Parathyroid adenoma (tissue), 2 donors: ENCODE measurements around the gene PPRC1.
A peak's percentile ranks its signal among the peaks of the same experiment; 100 is the strongest.

Experiments
- H2AFZ ChIP-seq: fragments of 300-600 bp; sonication (generic); one replicate; pipeline ENCODE4 v1.7.0; 2017; ENCODE audit warnings: antibody characterized with exemption, mild to moderate bottlenecking
- H3K27ac ChIP-seq: fragments of 300-600 bp; sonication (generic); one replicate; pipeline ENCODE4 v1.7.0; 2017
- H3K27me3 ChIP-seq: fragments of 300-600 bp; sonication (generic); one replicate; pipeline ENCODE4 v1.7.0; 2017; ENCODE audit warnings: low read length; ENCODE audit not compliant: control insufficient read depth, insufficient read depth
- H3K36me3 ChIP-seq: fragments of 300-600 bp; sonication (generic); one replicate; pipeline ENCODE4 v1.7.0; 2017; ENCODE audit warnings: low read length; ENCODE audit not compliant: control insufficient read depth, insufficient read depth
- H3K4me1 ChIP-seq: fragments of 300-600 bp; sonication (generic); one replicate; pipeline ENCODE4 v1.7.0; 2017; ENCODE audit warnings: control low read depth
- H3K4me2 ChIP-seq: fragments of 300-600 bp; sonication (generic); one replicate; pipeline ENCODE4 v1.7.0; 2017; ENCODE audit warnings: low read length
- H3K4me3 ChIP-seq: fragments of 300-600 bp; sonication (generic); one replicate; pipeline ENCODE4 v1.7.0; 2017; ENCODE audit warnings: low read depth, low read length
- H3K79me2 ChIP-seq: fragments of 300-600 bp; sonication (generic); one replicate; pipeline ENCODE4 v1.7.0; 2017; ENCODE audit warnings: control low read depth
- H3K9ac ChIP-seq: fragments of 300-600 bp; sonication (generic); one replicate; pipeline ENCODE4 v1.7.0; 2017; ENCODE audit warnings: mild to moderate bottlenecking
- H3K9me3 ChIP-seq: fragments of 300-600 bp; sonication (generic); one replicate; pipeline ENCODE4 v1.7.0; 2017; ENCODE audit warnings: low read length; ENCODE audit not compliant: control insufficient read depth
- TF ChIP-seq, protein P1 (sequence below): fragments of 300-600 bp; sonication (generic); IDR thresholded peaks from one replicate; pipeline ENCODE4 v1.7.0; 2017; ENCODE audit warnings: antibody characterized with exemption, mild to moderate bottlenecking
- donor health status: primary hyperparathyroidism.

PPRC1 gene

GRCh38 chr10:102132563-102133372 lies at the start of gene PPRC1:
PPRC1 (plus strand) TSS chr10:102133040; CDS start chr10:102133069, 29 bp downstream.
- Histone ChIP-seq H2AFZ (peak within 1 kb of the TSS; percentile 96), H3K4me1 (peaks cover 4% of the 10 kb centered on the region), H3K9me3 (no peaks in the 10 kb centered on the region), H3K27me3 (no peaks in the 10 kb centered on the region), H3K27ac (peak within 1 kb of the TSS; percentile 87), H3K4me2 (peak within 1 kb of the TSS; percentile 91), H3K9ac (peak within 1 kb of the TSS; percentile 38), H3K4me3 (peak within 1 kb of the TSS; percentile 89), H3K79me2 (peaks cover 32% of the 10 kb centered on the region), H3K36me3 (no peaks in the 10 kb centered on the region)
- TF ChIP-seq, protein P1, sequence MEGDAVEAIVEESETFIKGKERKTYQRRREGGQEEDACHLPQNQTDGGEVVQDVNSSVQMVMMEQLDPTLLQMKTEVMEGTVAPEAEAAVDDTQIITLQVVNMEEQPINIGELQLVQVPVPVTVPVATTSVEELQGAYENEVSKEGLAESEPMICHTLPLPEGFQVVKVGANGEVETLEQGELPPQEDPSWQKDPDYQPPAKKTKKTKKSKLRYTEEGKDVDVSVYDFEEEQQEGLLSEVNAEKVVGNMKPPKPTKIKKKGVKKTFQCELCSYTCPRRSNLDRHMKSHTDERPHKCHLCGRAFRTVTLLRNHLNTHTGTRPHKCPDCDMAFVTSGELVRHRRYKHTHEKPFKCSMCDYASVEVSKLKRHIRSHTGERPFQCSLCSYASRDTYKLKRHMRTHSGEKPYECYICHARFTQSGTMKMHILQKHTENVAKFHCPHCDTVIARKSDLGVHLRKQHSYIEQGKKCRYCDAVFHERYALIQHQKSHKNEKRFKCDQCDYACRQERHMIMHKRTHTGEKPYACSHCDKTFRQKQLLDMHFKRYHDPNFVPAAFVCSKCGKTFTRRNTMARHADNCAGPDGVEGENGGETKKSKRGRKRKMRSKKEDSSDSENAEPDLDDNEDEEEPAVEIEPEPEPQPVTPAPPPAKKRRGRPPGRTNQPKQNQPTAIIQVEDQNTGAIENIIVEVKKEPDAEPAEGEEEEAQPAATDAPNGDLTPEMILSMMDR, result peak; percentile 91

GRCh38 chr10:102083541-102083940 lies 49.3 kb upstream of the PPRC1 start:
- Histone ChIP-seq H3K4me2 (no peak overlapping the region), H3K27me3 (no peaks in the 10 kb centered on the region), H3K9me3 (no peaks in the 10 kb centered on the region), H3K79me2 (no peaks in the 10 kb centered on the region), H3K36me3 (no peaks in the 10 kb centered on the region), H2AFZ (no peak overlapping the region), H3K27ac (no peak overlapping the region), H3K9ac (no peak overlapping the region), H3K4me3 (no peak overlapping the region), H3K4me1 (no peaks in the 10 kb centered on the region)
- TF ChIP-seq, protein P1, result no peak

GRCh38 chr10:102085336-102085735 lies 47.5 kb upstream of the PPRC1 start:
- H3K4me2 ChIP-seq, result no peak overlapping the region
- no peaks in the 10 kb centered on the region for H3K36me3 ChIP-seq
- H3K4me1 ChIP-seq, result no peaks in the 10 kb centered on the region
- H2AFZ ChIP-seq, result no peak overlapping the region
- no peak overlapping the region for H3K9ac ChIP-seq
- no peaks in the 10 kb centered on the region for H3K27me3 ChIP-seq
- no peak overlapping the region for H3K27ac ChIP-seq
- no peak overlapping the region for H3K4me3 ChIP-seq
- no peaks in the 10 kb centered on the region for H3K9me3 ChIP-seq
- H3K79me2 ChIP-seq, result no peaks in the 10 kb centered on the region
- TF ChIP-seq, protein P1, result no peak

- Histone ChIP-seq H2AFZ (no peak overlapping the region), H3K27ac (no peak overlapping the region), H3K4me1 (no peaks in the 10 kb centered on the region), H3K36me3 (no peaks in the 10 kb centered on the region), H3K27me3 (no peaks in the 10 kb centered on the region), H3K9ac (no peak overlapping the region), H3K9me3 (no peaks in the 10 kb centered on the region), H3K4me2 (no peak overlapping the region), H3K4me3 (no peak overlapping the region), H3K79me2 (no peaks in the 10 kb centered on the region)
- TF ChIP-seq, protein P1, result no peak
Measured at GRCh38 chr10:102086196-102086595, 46.6 kb upstream of the PPRC1 start.

DNA sequence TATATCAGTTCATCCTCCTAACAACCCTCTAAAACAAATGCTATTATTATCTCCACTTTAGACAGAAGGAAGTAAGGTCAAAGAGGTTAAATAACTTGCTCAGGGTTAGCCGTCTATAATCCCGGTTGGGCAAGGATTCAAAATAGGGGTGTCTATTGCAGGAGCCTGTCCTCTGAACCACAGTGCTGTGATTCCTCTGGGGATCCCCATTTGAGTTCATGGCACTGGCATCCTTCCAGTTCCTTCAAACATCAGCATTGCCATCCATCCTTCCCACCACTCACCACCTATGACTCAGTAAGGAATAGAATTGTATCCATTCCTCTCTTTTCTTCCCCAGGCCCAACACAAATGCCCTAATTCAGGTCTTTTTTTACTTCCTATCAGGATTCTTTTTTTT lies 42.1 kb upstream of the PPRC1 start:
- Histone ChIP-seq H3K27ac (no peak overlapping the region), H2AFZ (no peak overlapping the region), H3K36me3 (no peaks in the 10 kb centered on the region), H3K27me3 (no peaks in the 10 kb centered on the region), H3K79me2 (no peaks in the 10 kb centered on the region), H3K4me3 (no peak overlapping the region), H3K9ac (no peak overlapping the region), H3K9me3 (no peaks in the 10 kb centered on the region), H3K4me2 (no peak overlapping the region), H3K4me1 (no peaks in the 10 kb centered on the region)
- TF ChIP-seq, protein P1, result no peak
